HEK293 (cell line): ENCODE results near the gene IL12B.

Experiments
- BCL11B ChIP-seq: fragments of 450-650 bp; formaldehyde crosslinking; IDR thresholded peaks from 2 replicates; pipeline ENCODE4 v1.5.1; 2016; ENCODE audit warnings: low read depth, missing biosample characterization, missing genetic modification characterization
- GLI4 ChIP-seq: fragments of 450-650 bp; formaldehyde crosslinking; IDR thresholded peaks from 2 replicates; pipeline ENCODE4 v1.5.1; 2016; ENCODE audit warnings: missing biosample characterization, missing genetic modification characterization
- GLIS2 ChIP-seq: fragments of 450-650 bp; formaldehyde crosslinking; IDR thresholded peaks from 2 replicates; pipeline ENCODE4 v1.5.1; 2016; ENCODE audit warnings: missing biosample characterization, missing genetic modification characterization
- KLF16 ChIP-seq: fragments of 450-650 bp; formaldehyde crosslinking; IDR thresholded peaks from 2 replicates; pipeline ENCODE4 v1.5.1; 2017; ENCODE audit warnings: missing biosample characterization, missing genetic modification characterization
- KLF17 ChIP-seq: fragments of 450-650 bp; formaldehyde crosslinking; IDR thresholded peaks from 2 replicates; pipeline ENCODE4 v1.5.1; 2016; ENCODE audit warnings: missing biosample characterization, missing genetic modification characterization
- PRDM10 ChIP-seq: fragments of 450-650 bp; formaldehyde crosslinking; IDR thresholded peaks from 2 replicates; pipeline ENCODE4 v1.5.1; 2016; ENCODE audit warnings: missing biosample characterization, missing genetic modification characterization
- PRDM4 ChIP-seq: fragments of 450-650 bp; formaldehyde crosslinking; IDR thresholded peaks from 2 replicates; pipeline ENCODE4 v1.5.1; 2017; ENCODE audit warnings: missing biosample characterization, missing genetic modification characterization
- SCRT2 ChIP-seq: fragments of 450-650 bp; formaldehyde crosslinking; IDR thresholded peaks from 2 replicates; pipeline ENCODE4 v1.5.1; 2016; ENCODE audit warnings: missing biosample characterization, missing genetic modification characterization
- SP2 ChIP-seq: fragments of 450-650 bp; formaldehyde crosslinking; IDR thresholded peaks from 2 replicates; pipeline ENCODE4 v1.5.1; 2016; ENCODE audit warnings: missing biosample characterization, missing genetic modification characterization
- YY1 ChIP-seq: fragments of 450-650 bp; formaldehyde crosslinking; IDR thresholded peaks from 2 replicates; pipeline ENCODE4 v1.5.1; 2018; ENCODE audit warnings: missing biosample characterization, missing genetic modification characterization
- ZBTB26 ChIP-seq: fragments of 450-650 bp; formaldehyde crosslinking; optimal IDR thresholded peaks from 2 replicates; pipeline ENCODE3; 2016; ENCODE audit warnings: missing biosample characterization, mild to moderate bottlenecking, missing genetic modification characterization
- ZNF138 ChIP-seq: fragments of 450-650 bp; formaldehyde crosslinking; IDR thresholded peaks from 2 replicates; pipeline ENCODE4 v1.5.1; 2016; ENCODE audit warnings: missing biosample characterization, missing genetic modification characterization, borderline replicate concordance
- ZNF223 ChIP-seq: fragments of 450-650 bp; formaldehyde crosslinking; IDR thresholded peaks from 2 replicates; pipeline ENCODE4 v1.5.1; 2016; ENCODE audit warnings: missing biosample characterization, missing genetic modification characterization
- ZNF24 ChIP-seq: fragments of 450-650 bp; formaldehyde crosslinking; IDR thresholded peaks from 2 replicates; pipeline ENCODE4 v1.5.1; 2016; ENCODE audit warnings: missing biosample characterization, missing genetic modification characterization
- ZNF274 ChIP-seq, 2 experiments: fragments of 200-500 bp in 1 of 2; fragments of 450-650 bp in 1 of 2; sonication (Bioruptor generic) in 1 of 2; formaldehyde crosslinking in 1 of 2; IDR thresholded peaks; 2 replicates each; pipeline versions ENCODE4 v1.5.1 to v1.6.1; 2014 to 2016; ENCODE audit warnings: borderline replicate concordance in 1 of 2, inconsistent platforms in 1 of 2, low read length in 1 of 2, missing biosample characterization in 1 of 2, missing genetic modification characterization in 1 of 2
- ZNF302 ChIP-seq: fragments of 450-650 bp; formaldehyde crosslinking; IDR thresholded peaks from 2 replicates; pipeline ENCODE4 v1.5.1; 2016; ENCODE audit warnings: missing biosample characterization, missing genetic modification characterization, low read depth
- ZNF350 ChIP-seq: fragments of 450-650 bp; formaldehyde crosslinking; IDR thresholded peaks from 2 replicates; pipeline ENCODE4 v1.5.0; 2017; ENCODE audit warnings: missing biosample characterization, mild to moderate bottlenecking, missing genetic modification characterization
- ZNF548 ChIP-seq: fragments of 450-650 bp; formaldehyde crosslinking; IDR thresholded peaks from 2 replicates; pipeline ENCODE4 v1.5.1; 2016; ENCODE audit warnings: missing biosample characterization, missing genetic modification characterization
- ZNF558 ChIP-seq: fragments of 450-650 bp; formaldehyde crosslinking; IDR thresholded peaks from 2 replicates; pipeline ENCODE4 v1.5.1; 2016; ENCODE audit warnings: missing biosample characterization, missing genetic modification characterization
- ZNF596 ChIP-seq: fragments of 450-650 bp; IDR thresholded peaks from 2 replicates; pipeline ENCODE4 v1.5.0; 2018; ENCODE audit warnings: missing biosample characterization, mild to moderate bottlenecking, missing genetic modification characterization, moderate library complexity
- ZNF768 ChIP-seq: fragments of 450-650 bp; formaldehyde crosslinking; IDR thresholded peaks from 2 replicates; pipeline ENCODE4 v1.5.1; 2018; ENCODE audit warnings: missing biosample characterization, mild to moderate bottlenecking, missing genetic modification characterization
- ZNF791 ChIP-seq: fragments of 450-650 bp; formaldehyde crosslinking; IDR thresholded peaks from 2 replicates; pipeline ENCODE4 v1.5.1; 2016; ENCODE audit warnings: missing biosample characterization, missing genetic modification characterization
- TF ChIP-seq, protein P1 (sequence below): fragments of 450-650 bp; formaldehyde crosslinking; IDR thresholded peaks from 2 replicates; pipeline ENCODE4 v1.5.0; 2017; ENCODE audit warnings: missing biosample characterization, missing genetic modification characterization, borderline replicate concordance
- TF ChIP-seq, protein P2 (sequence below): fragments of 450-650 bp; formaldehyde crosslinking; IDR thresholded peaks from 2 replicates; pipeline ENCODE4 v1.5.1; 2016; ENCODE audit warnings: missing biosample characterization, missing genetic modification characterization

IL12B gene

GRCh38 chr5:159331093-159331973 is 1.0 kb upstream of the IL12B start (continued):
- TF ChIP-seq, protein P1, sequence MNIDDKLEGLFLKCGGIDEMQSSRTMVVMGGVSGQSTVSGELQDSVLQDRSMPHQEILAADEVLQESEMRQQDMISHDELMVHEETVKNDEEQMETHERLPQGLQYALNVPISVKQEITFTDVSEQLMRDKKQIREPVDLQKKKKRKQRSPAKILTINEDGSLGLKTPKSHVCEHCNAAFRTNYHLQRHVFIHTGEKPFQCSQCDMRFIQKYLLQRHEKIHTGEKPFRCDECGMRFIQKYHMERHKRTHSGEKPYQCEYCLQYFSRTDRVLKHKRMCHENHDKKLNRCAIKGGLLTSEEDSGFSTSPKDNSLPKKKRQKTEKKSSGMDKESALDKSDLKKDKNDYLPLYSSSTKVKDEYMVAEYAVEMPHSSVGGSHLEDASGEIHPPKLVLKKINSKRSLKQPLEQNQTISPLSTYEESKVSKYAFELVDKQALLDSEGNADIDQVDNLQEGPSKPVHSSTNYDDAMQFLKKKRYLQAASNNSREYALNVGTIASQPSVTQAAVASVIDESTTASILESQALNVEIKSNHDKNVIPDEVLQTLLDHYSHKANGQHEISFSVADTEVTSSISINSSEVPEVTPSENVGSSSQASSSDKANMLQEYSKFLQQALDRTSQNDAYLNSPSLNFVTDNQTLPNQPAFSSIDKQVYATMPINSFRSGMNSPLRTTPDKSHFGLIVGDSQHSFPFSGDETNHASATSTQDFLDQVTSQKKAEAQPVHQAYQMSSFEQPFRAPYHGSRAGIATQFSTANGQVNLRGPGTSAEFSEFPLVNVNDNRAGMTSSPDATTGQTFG (tag by site-specific recombination) = no peak
- no peak for TF ChIP-seq KLF16 (tag by site-specific recombination)
- no peak for TF ChIP-seq KLF17 (tag by site-specific recombination)
- peak; percentile 86 for TF ChIP-seq ZNF223 (tag by site-specific recombination)
- TF ChIP-seq ZNF24 (tag by site-specific recombination) = no peak; the same call in 1 of the 2 replicates
- no peak for TF ChIP-seq ZNF768 (tag by site-specific recombination)
- TF ChIP-seq PRDM4 = 0 out of 2 replicates have a peak, but pooled peaks have one; percentile 15
- peak; percentile 57; the same call in 1 of the 2 replicates for TF ChIP-seq PRDM10 (tag by site-specific recombination)
- TF ChIP-seq SCRT2 = peak; percentile 27; the same call in 1 of the 2 replicates
- no peak for TF ChIP-seq ZNF138
- TF ChIP-seq, protein P2, sequence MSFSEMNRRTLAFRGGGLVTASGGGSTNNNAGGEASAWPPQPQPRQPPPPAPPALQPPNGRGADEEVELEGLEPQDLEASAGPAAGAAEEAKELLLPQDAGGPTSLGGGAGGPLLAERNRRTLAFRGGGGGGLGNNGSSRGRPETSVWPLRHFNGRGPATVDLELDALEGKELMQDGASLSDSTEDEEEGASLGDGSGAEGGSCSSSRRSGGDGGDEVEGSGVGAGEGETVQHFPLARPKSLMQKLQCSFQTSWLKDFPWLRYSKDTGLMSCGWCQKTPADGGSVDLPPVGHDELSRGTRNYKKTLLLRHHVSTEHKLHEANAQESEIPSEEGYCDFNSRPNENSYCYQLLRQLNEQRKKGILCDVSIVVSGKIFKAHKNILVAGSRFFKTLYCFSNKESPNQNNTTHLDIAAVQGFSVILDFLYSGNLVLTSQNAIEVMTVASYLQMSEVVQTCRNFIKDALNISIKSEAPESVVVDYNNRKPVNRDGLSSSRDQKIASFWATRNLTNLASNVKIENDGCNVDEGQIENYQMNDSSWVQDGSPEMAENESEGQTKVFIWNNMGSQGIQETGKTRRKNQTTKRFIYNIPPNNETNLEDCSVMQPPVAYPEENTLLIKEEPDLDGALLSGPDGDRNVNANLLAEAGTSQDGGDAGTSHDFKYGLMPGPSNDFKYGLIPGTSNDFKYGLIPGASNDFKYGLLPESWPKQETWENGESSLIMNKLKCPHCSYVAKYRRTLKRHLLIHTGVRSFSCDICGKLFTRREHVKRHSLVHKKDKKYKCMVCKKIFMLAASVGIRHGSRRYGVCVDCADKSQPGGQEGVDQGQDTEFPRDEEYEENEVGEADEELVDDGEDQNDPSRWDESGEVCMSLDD (tag by site-specific recombination) = peak; percentile 93
- TF ChIP-seq ZNF596 (tag by site-specific recombination) = no peak
- TF ChIP-seq ZNF558 = no peak
- no peak for TF ChIP-seq ZNF791 (tag by site-specific recombination)
- 0 out of 2 replicates have a peak, but pooled peaks have one; percentile 33 for TF ChIP-seq GLI4
- TF ChIP-seq ZNF350 = no peak
- TF ChIP-seq ZNF274 (IDR thresholded peaks at IDR 0.05; ENCODE audit: low read length) = no peak
- TF ChIP-seq ZNF274 (tag by site-specific recombination; IDR thresholded peaks at IDR 0.05; ENCODE audit: borderline replicate concordance) = no peak
- no peak for TF ChIP-seq ZNF548 (tag by site-specific recombination)
- TF ChIP-seq ZBTB26 (tag by site-specific recombination) = peak; percentile 71
- no peak for TF ChIP-seq YY1 (tag by site-specific recombination)
- no peak; the same call in 1 of the 2 replicates for TF ChIP-seq GLIS2
- TF ChIP-seq BCL11B = no peak
- peak; percentile 55 for TF ChIP-seq SP2 (tag by site-specific recombination)
- no peak for TF ChIP-seq ZNF302 (tag by site-specific recombination)
